Suprapubic skin (tissue), 4 donors: Measurements from ENCODE around the gene RIPOR3.

Experiments used
- POLR2A ChIP-seq, 2 donors: fragments of 450-650 bp; IDR thresholded peaks; one replicate each; pipeline ENCODE4 v1.6.1; 2017; ENCODE audit warnings: antibody characterized with exemption in 2 of 2, mild to moderate bottlenecking in 2 of 2, moderate library complexity in 2 of 2
- POLR2AphosphoS5 ChIP-seq, 3 donors: sonication (generic); formaldehyde crosslinking; IDR thresholded peaks; one replicate each; pipeline ENCODE4 v1.6.1; 2017; ENCODE audit warnings: antibody characterized with exemption in 3 of 3

DNA sequence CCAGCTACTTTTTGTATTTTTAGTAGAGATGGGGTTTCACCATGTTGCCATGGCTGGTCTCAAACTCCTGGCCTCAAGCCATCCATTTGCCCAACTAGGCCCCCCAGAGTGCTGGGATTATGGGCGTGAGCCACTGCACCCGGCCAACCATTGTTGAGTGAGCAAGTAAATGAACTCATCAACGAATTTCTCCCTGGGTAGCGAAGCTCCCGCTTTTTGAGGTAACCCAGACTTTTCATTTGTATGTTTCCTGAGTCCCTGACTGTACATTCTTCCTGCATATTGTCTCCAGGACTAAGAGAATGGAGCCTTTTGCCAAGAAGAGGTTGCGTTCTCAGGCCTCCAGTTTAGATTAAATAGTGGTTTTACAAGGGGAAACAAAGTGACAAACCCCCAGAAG is 36.4 kb downstream of the RIPOR3 start:
- no peak for TF ChIP-seq POLR2AphosphoS5 (IDR thresholded peaks at IDR 0.05)
- TF ChIP-seq POLR2A (IDR thresholded peaks at IDR 0.05) = no peak
